Measurements from ENCODE around the gene MAST3. TPM values are rescaled to one million over a fixed set of nuclear protein-coding genes. Genes with fewer than 3 reads are reported as not detected.

Gene MAST3
- polyA plus RNA-seq, 1 experiment, result 2.1 TPM

DNA sequence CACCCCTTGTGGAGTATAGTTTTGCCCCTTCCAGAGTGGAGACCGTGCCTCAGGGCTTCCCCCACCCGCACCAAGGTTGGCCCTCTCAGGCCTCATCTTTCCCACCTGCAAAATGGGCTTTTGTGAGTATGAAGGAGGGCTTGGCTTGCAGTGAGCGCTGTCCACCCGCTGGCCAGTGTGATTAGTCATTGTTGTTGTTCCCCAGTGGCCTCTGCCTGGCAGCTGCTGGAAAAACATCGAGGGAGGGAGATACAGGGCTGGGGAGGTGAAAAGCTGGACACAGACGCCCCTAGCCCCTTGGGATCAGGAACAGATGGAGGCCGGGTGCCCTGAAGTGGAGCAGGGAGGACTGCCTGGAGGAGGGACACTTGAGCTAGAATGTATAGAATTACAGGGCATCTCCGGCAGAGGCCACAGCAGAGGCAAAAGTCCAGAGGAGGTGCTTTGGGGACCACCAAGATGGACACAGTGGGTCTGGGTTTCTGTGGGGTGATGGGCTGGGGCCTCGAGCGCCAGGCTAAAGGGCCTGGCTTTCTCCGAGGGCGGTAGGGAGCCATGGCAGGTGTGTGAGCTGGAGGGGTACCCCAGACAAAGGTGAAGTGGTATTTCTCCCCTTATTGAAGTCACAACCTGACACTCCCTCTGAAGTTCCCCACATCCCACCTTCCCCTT, 6.9 kb upstream of the MAST3 start:
- ChIA-PET CTCF (interaction anchor here (1.2 kb wide), 1 partner anchor 71 kb away, joined by 3 read pairs; no protein-coding TSS in a partner anchor), POLR2A (no interaction called here)
- no peak for TF ChIP-seq CTCF (IDR thresholded peaks at IDR 0.05; ENCODE audit: low read depth, low read length)
- no peak overlapping the region for H3K4me3 ChIP-seq (ENCODE audit: low read depth, low read length)
- H3K27ac ChIP-seq (ENCODE audit: low read depth, low read length), result no peak overlapping the region
- no peak for DNase-seq (ENCODE audit: low read depth, low spot score)
- H3K9me3 ChIP-seq (ENCODE audit: control insufficient read depth, insufficient read depth, low read length), result no peaks in the 10 kb centered on the region; the same call in none of the 2 replicates
- H3K27me3 ChIP-seq (ENCODE audit: control insufficient read depth, insufficient read depth, low read length), result no peaks in the 10 kb centered on the region

GRCh38 chr19:18091217-18091608, 6.4 kb upstream of the MAST3 start:
- TF ChIP-seq CTCF (IDR thresholded peaks at IDR 0.05; ENCODE audit: low read depth, low read length), result no peak
- ChIA-PET POLR2A (interaction anchor here (0.7 kb wide), 1 partner anchor 190 kb away, joined by 3 read pairs; no protein-coding TSS in a partner anchor), CTCF (interaction anchor here (1.2 to 1.4 kb wide), 2 partner anchors 22 to 70 kb away, joined by 3 to 8 read pairs; no protein-coding TSS in a partner anchor)
- no peak for DNase-seq (ENCODE audit: low read depth, low spot score)
- Histone ChIP-seq H3K27me3 (ENCODE audit: control insufficient read depth, insufficient read depth, low read length) (no peaks in the 10 kb centered on the region), H3K9me3 (ENCODE audit: control insufficient read depth, insufficient read depth, low read length) (no peaks in the 10 kb centered on the region; the same call in none of the 2 replicates), H3K4me3 (ENCODE audit: low read depth, low read length) (no peak overlapping the region), H3K27ac (ENCODE audit: low read depth, low read length) (no peak overlapping the region)

DNA sequence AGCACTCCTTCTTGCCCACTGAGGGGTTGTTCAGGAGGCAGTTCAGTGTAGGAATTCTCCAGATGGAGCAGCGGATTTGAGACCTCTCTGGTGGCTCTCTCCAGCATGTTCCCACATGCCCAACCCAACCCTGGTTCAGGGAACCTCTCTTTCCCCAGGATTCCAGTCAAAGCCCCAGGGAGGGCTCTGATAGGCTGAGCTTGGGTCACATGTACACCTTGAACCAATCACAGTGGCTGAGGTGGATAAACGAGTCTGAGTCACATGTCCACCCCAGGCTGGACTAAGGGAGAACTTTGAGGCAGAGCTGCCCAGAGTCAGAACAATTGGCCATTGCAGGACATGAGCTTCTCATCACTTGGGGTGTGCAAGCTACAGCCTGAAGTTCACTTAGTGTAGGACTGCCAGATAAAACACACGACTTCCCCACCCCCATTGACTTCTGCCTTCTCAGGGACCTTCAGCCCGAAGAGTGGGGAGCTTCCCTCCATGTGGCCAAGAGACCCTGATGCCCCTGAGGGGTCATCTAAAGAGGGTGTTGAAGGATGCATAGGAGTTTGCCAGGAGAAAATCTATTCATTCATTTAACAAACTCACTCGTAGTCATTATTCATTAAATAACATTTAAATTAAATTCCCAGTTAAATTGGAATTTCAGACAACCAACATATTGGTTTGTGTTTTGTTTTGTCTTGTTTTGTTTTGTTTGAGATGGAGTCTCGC, 4.0 kb upstream of the MAST3 start:
- no peak for TF ChIP-seq CTCF (IDR thresholded peaks at IDR 0.05; ENCODE audit: low read depth, low read length)
- Histone ChIP-seq H3K27me3 (ENCODE audit: control insufficient read depth, insufficient read depth, low read length) (peaks cover 4% of the 10 kb centered on the region), H3K4me3 (ENCODE audit: low read depth, low read length) (no peak overlapping the region), H3K27ac (ENCODE audit: low read depth, low read length) (no peak overlapping the region), H3K9me3 (ENCODE audit: control insufficient read depth, insufficient read depth, low read length) (no peaks in the 10 kb centered on the region; the same call in none of the 2 replicates)
- no peak for DNase-seq (ENCODE audit: low read depth, low spot score)
- ChIA-PET CTCF (interaction anchor here (1.9 kb wide), 1 partner anchor 19 kb away, joined by 5 read pairs; no protein-coding TSS in a partner anchor), POLR2A (no interaction called here)

GRCh38 chr19:18096258-18096657, 1.3 kb upstream of the MAST3 start:
- POLR2A ChIA-PET, result no interaction called here
- TF ChIP-seq CTCF (IDR thresholded peaks at IDR 0.05; ENCODE audit: low read depth, low read length), result no peak
- Histone ChIP-seq H3K9me3 (ENCODE audit: control insufficient read depth, insufficient read depth, low read length) (no peaks in the 10 kb centered on the region; the same call in none of the 2 replicates), H3K4me3 (ENCODE audit: low read depth, low read length) (no peak overlapping the region), H3K27me3 (ENCODE audit: control insufficient read depth, insufficient read depth, low read length) (peaks cover 17% of the 10 kb centered on the region), H3K27ac (ENCODE audit: low read depth, low read length) (no peak overlapping the region)
- DNase-seq (ENCODE audit: low read depth, low spot score), result no peak
- CTCF ChIA-PET, result no interaction called here
